Esophagus mucosa (tissue), 1 donor: ENCODE results near the gene GKN2. TPM values are rescaled to one million over a fixed set of nuclear protein-coding genes. Genes with fewer than 3 reads are reported as not detected.
A peak's percentile ranks its signal among the peaks of the same experiment; 100 is the strongest.
"Not testable (repeated sequence)": the region's sequence is repeated elsewhere in the genome, so short reads cannot be mapped to it uniquely, and the experiment has no call there.

Experiments
- ATAC-seq: fragments of 200-7000 bp; cut with Tn5 transposase; one replicate; pipeline ENCODE4 v1.9.1; 2020
- total RNA-seq: library from RNA; stranded (reverse); gene quantifications from one replicate; pipeline ENCODE4 v1.2.4, GENCODE V29; 2023
- donor health status: DM: yes; HTN: yes; CAD: no.

GKN2 gene
- total RNA-seq, 1 donor from 2014 or later, result not detected

DNA sequence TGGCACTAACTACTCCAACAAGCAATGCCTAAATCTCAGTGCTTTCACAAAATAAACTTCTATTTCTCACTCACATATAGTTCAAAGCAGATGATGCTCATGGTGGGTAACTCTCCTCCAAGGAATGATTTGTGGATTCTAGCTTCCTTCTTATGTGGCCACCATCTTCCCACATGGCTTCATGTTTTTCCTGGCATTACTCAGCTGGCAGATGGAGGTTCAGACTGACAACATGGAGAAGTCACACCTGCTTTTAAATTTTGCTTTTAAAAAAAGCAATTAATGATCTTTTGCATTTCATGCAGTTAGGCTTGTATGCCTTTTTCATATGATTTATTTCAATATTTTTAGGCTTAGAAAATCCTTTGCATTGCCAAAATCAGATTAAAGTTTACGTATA, 6.3 kb upstream of the GKN2 start:
- ATAC-seq, result no peak

DNA sequence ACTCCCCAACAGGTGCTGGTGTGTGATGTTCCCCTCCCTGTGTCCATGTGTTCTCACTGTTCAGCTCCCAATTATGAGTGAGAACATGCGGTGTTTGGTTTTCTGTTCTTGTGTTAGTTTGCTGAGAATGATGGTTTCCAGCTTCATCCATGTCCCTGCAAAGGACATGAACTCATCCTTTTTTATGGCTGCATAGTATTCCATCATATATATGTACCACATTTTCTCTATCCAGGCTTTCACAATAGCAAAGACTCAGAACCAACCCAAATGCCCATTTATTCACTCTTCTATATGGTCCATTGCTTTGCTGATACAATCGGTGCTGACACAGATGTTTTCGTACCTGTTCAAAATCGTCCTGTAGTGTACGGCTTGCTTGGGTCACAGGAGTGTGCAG, 2.7 kb upstream of the GKN2 start:
- not testable (repeated sequence) for ATAC-seq

DNA sequence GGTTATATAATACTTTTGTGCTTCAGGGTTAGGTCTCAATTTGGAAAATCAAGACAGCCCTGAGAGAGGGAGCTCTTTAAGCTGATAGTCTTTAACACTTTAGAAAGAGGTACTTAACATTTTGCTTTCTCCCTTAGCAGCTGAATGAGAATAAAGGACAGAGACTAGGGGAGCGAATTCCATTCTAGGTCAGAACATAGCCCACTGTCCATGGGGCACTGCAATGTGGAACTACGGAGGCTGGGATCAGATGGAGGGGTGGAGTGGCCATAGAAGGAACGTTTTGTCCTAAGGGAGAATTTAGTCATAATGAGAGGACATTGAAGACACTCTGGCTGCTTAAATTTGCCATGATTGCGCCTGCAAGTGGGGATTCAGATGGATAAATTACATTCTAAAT, 794 bp downstream of the GKN2 start:
- no peak for ATAC-seq

DNA sequence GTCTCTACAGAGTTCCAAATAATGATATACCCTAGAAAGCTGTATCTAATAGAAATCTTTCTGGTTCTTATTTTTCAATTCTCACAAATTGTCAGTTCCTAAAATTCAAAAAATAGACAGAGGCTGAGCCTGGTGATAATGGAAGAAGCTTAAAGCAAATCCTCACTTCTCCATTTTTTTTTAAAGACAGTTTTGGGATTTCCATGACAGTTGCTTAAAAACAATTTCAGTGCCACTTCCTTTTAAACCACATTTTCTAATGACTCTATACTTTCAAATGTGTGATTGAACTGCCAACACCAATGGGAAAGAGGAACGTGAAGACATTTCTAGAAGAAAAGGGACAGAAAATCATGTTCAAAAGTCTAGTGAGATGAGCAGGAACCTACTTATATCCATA, 4.0 kb downstream of the GKN2 start:
- ATAC-seq, result no peak

GRCh38 chr2:68946117-68946516, 6.6 kb downstream of the GKN2 start:
- ATAC-seq, result no peak

GRCh38 chr2:68943581-68944568, 8.8 kb downstream of the GKN2 start:
- peak; percentile 62 for ATAC-seq

- ATAC-seq, result no peak
Observed at GRCh38 chr2:68942827-68943226, 9.9 kb downstream of the GKN2 start.

DNA sequence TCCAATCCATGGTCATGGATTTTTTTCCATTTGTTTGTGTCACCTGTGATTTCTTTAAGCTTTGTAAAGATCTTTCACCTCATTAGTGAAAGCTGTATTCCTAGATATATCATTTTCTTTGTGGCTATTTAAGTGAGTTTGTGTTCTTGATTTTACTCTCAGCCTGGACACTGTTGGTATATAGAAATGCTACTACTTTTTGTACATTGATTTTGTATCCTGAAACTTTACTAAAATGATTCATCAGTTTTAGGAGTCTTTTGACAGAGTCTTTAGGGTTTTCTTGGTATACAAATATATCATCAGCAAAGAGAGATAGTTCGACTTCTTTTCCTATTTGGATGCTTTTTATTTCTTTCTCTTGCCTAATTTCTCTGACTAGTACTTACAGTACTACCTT, 12.3 kb downstream of the GKN2 start:
- ATAC-seq, result no peak

GRCh38 chr2:68939962-68940361, 12.7 kb downstream of the GKN2 start:
- no peak for ATAC-seq

DNA sequence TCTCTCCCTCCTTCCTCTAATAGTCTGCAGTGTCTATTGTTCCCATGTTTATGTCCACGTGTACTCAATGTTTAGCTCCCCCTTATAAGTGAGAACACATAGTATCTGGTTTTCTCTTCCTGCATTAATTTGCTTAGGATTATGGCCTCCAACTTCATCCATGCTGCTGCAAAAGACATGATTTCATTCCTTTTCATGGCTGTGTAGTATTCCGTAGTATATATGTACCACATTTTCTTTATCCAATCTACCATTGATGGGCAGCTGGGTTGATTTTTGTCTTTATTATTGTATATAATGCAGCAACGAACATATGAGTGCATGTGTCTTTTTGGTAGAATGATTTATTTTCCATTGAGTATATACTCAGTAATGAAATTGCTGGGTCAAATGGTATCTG, 13.8 kb downstream of the GKN2 start:
- ATAC-seq, result no peak

GRCh38 chr2:68937346-68938055, 15.2 kb downstream of the GKN2 start:
- no peak for ATAC-seq

DNA sequence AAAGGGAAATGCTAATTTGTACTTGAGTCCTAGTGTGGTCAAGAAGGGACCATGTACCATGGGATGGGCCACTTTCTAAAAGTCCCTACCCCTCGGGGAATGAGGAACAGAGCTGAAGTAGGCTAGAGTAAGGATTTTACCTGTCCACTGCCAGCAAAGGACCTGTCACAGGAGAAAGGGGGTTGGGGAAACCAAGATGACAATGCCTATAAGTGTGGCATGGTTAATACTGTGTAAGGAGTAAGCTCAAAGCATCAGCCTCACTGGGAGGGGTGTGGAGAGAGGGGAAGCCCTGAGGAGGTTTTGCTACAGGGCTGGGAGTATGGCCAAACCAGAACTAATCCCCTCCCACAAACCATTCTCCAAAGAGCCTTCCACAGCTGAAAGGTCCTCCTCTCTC, 15.8 kb downstream of the GKN2 start:
- ATAC-seq, result peak; percentile 46

DNA sequence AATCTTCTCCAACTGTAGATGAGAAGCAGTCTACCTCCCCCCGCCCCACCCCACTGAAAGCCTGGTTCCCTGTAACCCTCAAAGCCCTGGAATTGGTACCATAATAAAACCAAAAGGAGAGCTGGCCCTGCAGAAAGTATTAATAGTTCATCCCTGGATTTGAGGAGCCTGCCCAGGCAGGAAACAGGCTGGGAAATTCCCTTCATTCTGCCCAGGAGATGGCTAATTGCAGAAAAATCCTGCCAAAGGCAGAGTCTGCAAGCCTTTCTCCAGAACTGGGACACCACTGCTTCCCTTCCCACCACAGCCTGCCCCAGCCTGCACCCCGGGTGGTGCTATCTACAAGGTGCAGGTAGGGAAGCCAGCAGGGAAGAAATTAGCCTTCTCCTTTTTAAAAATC, 16.3 kb downstream of the GKN2 start:
- ATAC-seq, result peak; percentile 69

DNA sequence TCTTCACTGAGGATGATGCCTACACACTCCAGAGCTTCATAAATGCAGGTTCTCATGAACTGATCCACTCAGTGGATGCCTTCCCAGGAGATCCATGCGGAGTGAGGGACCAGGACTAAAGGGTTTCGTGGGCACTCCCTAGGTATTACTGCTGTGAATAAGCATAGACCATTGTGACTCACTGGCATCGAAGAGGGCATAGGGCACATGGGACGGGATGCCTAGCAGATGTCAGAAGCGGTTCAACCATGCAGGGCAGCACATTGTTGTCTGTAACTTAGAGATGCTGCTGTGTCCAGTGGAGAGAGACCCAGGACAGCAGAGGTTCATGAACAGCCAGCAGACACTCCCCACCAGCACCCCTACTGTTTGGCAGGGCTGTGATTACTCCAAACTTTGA, 17.2 kb downstream of the GKN2 start:
- peak; percentile 49 for ATAC-seq

DNA sequence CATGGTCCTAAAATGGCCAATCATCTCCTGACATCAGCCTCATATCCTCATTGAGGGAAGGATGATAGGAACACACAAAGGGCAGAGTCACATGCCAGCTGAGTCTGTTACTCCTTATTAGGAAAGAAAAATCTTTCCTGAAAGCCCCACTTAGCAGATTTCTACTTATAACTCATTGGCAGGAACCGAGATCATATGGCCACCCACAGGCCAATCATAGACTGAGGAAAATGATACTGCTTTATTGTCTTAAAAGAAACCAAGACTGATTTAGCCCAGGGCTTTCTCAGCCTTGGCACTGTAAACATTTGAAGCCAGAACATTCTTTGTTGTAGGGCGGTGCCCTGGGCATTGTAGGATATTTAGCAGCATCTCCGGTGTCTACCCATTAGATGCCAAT, 18.7 kb downstream of the GKN2 start:
- ATAC-seq, result no peak

- no peak for ATAC-seq
Observed at GRCh38 chr2:68932402-68932801, 20.3 kb downstream of the GKN2 start.

GRCh38 chr2:68931799-68932198, 20.9 kb downstream of the GKN2 start:
- no peak for ATAC-seq

DNA sequence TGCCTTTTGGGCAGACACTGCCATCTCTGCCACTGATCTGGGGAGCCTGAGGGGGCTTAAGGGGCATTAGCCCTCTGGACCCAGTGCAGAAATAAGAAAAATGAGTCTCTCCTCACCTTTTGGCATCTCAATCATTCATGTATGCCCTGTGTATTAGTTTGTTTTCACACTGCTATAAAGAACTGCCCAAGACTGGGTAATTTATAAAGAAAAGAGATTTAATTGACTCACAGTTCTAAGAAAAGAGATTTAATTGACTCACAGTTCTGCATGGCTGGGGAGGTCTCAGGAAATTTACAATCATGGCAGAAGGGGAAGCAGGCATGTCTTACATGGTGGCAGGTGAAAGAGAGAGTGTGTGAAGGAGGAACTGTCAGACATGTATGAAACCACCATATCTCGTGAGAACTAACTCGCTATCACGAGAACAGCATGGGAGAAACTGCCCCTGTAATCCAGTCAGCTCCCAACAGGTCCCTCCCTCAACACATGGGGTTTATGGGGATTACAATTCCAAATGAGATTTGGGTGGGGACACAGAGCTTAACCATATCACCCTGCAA, 21.5 kb downstream of the GKN2 start:
- ATAC-seq, result no peak

DNA sequence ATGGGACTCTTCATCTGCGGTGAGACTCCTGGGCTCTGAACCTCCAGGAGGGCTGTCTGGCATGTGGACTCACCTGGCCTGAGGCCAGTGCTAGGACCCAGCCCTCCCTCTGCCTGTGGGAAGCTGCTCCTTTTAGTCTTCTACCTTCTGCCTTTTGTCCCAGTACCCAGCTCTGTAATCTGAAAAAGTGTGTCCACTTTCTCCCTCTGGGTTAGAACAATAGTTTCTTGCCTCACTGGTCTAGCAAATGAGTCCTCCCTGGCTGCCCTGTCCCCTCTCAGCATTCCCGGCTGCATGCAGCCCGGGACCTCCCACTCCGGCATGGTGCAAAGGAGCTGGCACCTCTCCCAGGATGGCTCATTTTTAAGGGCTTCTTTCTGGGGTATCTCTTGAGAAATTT, 25.9 kb downstream of the GKN2 start:
- ATAC-seq, result no peak

GRCh38 chr2:68925295-68925896, 27.3 kb downstream of the GKN2 start:
- ATAC-seq, result peak; percentile 79

- ATAC-seq, result no peak
Observed at GRCh38 chr2:68921646-68922045, 31.0 kb downstream of the GKN2 start.

GRCh38 chr2:68920481-68921170, 32.1 kb downstream of the GKN2 start:
- ATAC-seq, result no peak
